ENCODE results near the gene GAPDH.
A peak's percentile ranks its signal among the peaks of the same experiment; 100 is the strongest.

GAPDH gene

DNA sequence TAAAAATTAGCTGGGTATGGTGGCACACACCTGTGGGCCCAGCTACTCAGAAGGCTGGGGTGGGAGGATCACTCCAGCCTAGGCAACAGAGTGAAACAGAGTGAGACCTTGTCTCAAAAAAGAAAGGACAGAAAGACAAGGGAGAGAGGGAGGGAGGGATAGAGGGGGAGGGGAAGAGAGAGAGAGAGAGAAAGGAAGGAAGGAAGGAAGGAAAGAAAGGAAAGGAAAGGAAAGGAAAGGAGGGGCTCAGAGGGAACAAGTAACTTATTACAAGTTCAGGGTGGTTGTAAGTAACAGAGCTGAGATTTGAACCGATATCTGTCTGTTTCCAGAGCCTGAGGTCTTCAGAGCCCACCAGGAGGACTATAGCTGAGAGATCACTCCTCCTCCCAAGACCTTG, 13.2 kb downstream of the GAPDH start:
- ATAC-seq = no peak; the same call in 2 of the 3 replicates
- TF ChIP-seq, protein P1, sequence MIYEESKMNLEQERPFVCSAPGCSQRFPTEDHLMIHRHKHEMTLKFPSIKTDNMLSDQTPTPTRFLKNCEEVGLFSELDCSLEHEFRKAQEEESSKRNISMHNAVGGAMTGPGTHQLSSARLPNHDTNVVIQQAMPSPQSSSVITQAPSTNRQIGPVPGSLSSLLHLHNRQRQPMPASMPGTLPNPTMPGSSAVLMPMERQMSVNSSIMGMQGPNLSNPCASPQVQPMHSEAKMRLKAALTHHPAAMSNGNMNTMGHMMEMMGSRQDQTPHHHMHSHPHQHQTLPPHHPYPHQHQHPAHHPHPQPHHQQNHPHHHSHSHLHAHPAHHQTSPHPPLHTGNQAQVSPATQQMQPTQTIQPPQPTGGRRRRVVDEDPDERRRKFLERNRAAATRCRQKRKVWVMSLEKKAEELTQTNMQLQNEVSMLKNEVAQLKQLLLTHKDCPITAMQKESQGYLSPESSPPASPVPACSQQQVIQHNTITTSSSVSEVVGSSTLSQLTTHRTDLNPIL (CRISPR knock-in tag; IDR thresholded peaks at IDR 0.05; ENCODE audit: low read depth) = no peak
- TF ChIP-seq ZFP3 (CRISPR knock-in tag; IDR thresholded peaks at IDR 0.05) = no peak
- no peak for TF ChIP-seq OSR1 (CRISPR knock-in tag; IDR thresholded peaks at IDR 0.05)
- TF ChIP-seq CSDC2 (CRISPR knock-in tag; IDR thresholded peaks at IDR 0.05) = no peak
- no peak for TF ChIP-seq ZNF8 (CRISPR knock-in tag; IDR thresholded peaks at IDR 0.05)
- no peak for TF ChIP-seq TOX (CRISPR knock-in tag; IDR thresholded peaks at IDR 0.05; ENCODE audit: borderline replicate concordance)

DNA sequence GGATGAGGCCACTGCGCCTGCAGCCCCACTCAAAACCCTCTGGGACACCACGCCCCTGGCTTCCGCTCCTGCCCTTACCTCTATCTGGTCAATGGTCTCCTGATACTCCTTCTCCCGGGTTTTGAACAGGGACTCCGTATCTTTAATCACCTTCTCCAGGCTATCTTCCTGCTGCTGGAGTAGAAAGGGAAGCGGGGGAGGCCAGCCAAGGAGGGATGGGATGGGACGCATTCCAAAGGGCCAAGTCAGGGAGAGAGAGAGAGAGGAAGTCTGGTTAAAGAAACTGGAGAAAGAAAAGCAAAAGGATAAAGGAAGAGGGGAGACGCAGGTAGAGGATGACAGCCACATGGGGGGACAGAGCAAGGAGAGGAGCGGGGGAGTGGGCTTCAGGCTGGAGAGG, 13.7 kb downstream of the GAPDH start:
- TF ChIP-seq TCF4 (CRISPR knock-in tag; IDR thresholded peaks at IDR 0.05; ENCODE audit: borderline replicate concordance) (no peak), ZNF70 (CRISPR knock-in tag; IDR thresholded peaks at IDR 0.05) (no peak), ZC3H10 (CRISPR knock-in tag; IDR thresholded peaks at IDR 0.05) (no peak), ZFP30 (CRISPR knock-in tag; IDR thresholded peaks at IDR 0.05) (no peak), GLIS3 (CRISPR knock-in tag; IDR thresholded peaks at IDR 0.05) (no peak), ISL1 (CRISPR knock-in tag; IDR thresholded peaks at IDR 0.05) (no peak), TOX (CRISPR knock-in tag; IDR thresholded peaks at IDR 0.05; ENCODE audit: borderline replicate concordance) (no peak)
- TF ChIP-seq, protein P2, sequence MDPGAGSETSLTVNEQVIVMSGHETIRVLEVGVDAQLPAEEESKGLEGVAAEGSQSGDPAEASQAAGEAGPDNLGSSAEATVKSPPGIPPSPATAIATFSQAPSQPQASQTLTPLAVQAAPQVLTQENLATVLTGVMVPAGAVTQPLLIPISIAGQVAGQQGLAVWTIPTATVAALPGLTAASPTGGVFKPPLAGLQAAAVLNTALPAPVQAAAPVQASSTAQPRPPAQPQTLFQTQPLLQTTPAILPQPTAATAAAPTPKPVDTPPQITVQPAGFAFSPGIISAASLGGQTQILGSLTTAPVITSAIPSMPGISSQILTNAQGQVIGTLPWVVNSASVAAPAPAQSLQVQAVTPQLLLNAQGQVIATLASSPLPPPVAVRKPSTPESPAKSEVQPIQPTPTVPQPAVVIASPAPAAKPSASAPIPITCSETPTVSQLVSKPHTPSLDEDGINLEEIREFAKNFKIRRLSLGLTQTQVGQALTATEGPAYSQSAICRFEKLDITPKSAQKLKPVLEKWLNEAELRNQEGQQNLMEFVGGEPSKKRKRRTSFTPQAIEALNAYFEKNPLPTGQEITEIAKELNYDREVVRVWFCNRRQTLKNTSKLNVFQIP (CRISPR knock-in tag; IDR thresholded peaks at IDR 0.05; ENCODE audit: borderline replicate concordance, low read depth) = no peak
- TF ChIP-seq, protein P3, sequence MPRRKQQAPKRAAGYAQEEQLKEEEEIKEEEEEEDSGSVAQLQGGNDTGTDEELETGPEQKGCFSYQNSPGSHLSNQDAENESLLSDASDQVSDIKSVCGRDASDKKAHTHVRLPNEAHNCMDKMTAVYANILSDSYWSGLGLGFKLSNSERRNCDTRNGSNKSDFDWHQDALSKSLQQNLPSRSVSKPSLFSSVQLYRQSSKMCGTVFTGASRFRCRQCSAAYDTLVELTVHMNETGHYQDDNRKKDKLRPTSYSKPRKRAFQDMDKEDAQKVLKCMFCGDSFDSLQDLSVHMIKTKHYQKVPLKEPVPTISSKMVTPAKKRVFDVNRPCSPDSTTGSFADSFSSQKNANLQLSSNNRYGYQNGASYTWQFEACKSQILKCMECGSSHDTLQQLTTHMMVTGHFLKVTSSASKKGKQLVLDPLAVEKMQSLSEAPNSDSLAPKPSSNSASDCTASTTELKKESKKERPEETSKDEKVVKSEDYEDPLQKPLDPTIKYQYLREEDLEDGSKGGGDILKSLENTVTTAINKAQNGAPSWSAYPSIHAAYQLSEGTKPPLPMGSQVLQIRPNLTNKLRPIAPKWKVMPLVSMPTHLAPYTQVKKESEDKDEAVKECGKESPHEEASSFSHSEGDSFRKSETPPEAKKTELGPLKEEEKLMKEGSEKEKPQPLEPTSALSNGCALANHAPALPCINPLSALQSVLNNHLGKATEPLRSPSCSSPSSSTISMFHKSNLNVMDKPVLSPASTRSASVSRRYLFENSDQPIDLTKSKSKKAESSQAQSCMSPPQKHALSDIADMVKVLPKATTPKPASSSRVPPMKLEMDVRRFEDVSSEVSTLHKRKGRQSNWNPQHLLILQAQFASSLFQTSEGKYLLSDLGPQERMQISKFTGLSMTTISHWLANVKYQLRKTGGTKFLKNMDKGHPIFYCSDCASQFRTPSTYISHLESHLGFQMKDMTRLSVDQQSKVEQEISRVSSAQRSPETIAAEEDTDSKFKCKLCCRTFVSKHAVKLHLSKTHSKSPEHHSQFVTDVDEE (CRISPR knock-in tag; IDR thresholded peaks at IDR 0.05) = no peak
- TF ChIP-seq, protein P4, sequence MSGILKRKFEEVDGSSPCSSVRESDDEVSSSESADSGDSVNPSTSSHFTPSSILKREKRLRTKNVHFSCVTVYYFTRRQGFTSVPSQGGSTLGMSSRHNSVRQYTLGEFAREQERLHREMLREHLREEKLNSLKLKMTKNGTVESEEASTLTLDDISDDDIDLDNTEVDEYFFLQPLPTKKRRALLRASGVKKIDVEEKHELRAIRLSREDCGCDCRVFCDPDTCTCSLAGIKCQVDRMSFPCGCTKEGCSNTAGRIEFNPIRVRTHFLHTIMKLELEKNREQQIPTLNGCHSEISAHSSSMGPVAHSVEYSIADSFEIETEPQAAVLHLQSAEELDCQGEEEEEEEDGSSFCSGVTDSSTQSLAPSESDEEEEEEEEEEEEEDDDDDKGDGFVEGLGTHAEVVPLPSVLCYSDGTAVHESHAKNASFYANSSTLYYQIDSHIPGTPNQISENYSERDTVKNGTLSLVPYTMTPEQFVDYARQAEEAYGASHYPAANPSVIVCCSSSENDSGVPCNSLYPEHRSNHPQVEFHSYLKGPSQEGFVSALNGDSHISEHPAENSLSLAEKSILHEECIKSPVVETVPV (CRISPR knock-in tag; IDR thresholded peaks at IDR 0.05) = no peak
- ATAC-seq = peak; percentile 71

DNA sequence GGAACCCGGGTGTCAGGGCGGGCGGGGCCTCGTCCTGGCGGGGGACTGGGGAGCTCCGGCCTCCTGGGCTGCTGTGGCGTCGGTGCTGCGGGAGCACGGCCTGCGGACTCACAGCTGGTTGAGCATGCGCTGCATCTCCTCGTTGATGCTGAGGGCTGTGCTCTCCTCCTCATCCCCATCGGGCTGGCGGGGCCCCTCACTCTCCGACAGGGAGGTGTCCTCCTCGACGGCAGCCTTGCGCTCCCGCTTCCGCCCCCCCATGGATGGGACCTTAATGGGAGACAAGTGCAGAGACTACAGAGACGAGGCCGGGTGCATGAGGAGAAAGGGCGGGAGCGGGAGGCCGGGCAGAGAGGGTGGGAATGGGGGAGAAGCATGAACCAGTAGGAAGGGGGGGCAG, 14.2 kb downstream of the GAPDH start:
- TF ChIP-seq, protein P5, sequence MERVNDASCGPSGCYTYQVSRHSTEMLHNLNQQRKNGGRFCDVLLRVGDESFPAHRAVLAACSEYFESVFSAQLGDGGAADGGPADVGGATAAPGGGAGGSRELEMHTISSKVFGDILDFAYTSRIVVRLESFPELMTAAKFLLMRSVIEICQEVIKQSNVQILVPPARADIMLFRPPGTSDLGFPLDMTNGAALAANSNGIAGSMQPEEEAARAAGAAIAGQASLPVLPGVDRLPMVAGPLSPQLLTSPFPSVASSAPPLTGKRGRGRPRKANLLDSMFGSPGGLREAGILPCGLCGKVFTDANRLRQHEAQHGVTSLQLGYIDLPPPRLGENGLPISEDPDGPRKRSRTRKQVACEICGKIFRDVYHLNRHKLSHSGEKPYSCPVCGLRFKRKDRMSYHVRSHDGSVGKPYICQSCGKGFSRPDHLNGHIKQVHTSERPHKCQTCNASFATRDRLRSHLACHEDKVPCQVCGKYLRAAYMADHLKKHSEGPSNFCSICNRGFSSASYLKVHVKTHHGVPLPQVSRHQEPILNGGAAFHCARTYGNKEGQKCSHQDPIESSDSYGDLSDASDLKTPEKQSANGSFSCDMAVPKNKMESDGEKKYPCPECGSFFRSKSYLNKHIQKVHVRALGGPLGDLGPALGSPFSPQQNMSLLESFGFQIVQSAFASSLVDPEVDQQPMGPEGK (CRISPR knock-in tag; IDR thresholded peaks at IDR 0.05; ENCODE audit: borderline replicate concordance) = no peak
- TF ChIP-seq ZFP3 (CRISPR knock-in tag; IDR thresholded peaks at IDR 0.05) (no peak), BACH2 (CRISPR knock-in tag; IDR thresholded peaks at IDR 0.05; ENCODE audit: borderline replicate concordance) (no peak), ARNTL (CRISPR knock-in tag; IDR thresholded peaks at IDR 0.05; ENCODE audit: borderline replicate concordance, low read depth) (no peak), GLIS3 (CRISPR knock-in tag; IDR thresholded peaks at IDR 0.05) (no peak), ZC3H10 (CRISPR knock-in tag; IDR thresholded peaks at IDR 0.05) (no peak), RARB (CRISPR knock-in tag; IDR thresholded peaks at IDR 0.05) (no peak), ISL1 (CRISPR knock-in tag; IDR thresholded peaks at IDR 0.05) (no peak), OSR1 (CRISPR knock-in tag; IDR thresholded peaks at IDR 0.05) (no peak), SNAI2 (CRISPR knock-in tag; IDR thresholded peaks at IDR 0.05) (no peak), TOX (CRISPR knock-in tag; IDR thresholded peaks at IDR 0.05; ENCODE audit: borderline replicate concordance) (no peak)
- TF ChIP-seq, protein P4 (CRISPR knock-in tag; IDR thresholded peaks at IDR 0.05) = no peak
- ATAC-seq = no peak
